IPS-18a (cell line): ENCODE measurements around the gene GPATCH8.
"Not testable (repeated sequence)": the region's sequence is repeated elsewhere in the genome, so short reads cannot be mapped to it uniquely, and the experiment has no call there.

Experiments used
- H3K27ac ChIP-seq: one replicate; pipeline ENCODE4 v1.5.1; 2013; ENCODE audit warnings: low read length
- H3K27me3 ChIP-seq: one replicate; pipeline ENCODE4 v1.6.1; 2013; ENCODE audit warnings: mild to moderate bottlenecking, low read length; ENCODE audit not compliant: control insufficient read depth, insufficient read depth
- H3K36me3 ChIP-seq: one replicate; pipeline ENCODE4 v1.6.1; 2013; ENCODE audit warnings: low read depth, low read length; ENCODE audit not compliant: control insufficient read depth
- H3K4me1 ChIP-seq: one replicate; pipeline ENCODE4 v1.6.1; 2013; ENCODE audit warnings: low read depth, low read length; ENCODE audit not compliant: control insufficient read depth
- H3K4me3 ChIP-seq: one replicate; pipeline ENCODE4 v1.5.1; 2013; ENCODE audit warnings: low read length
- H3K9ac ChIP-seq: one replicate; pipeline ENCODE4 v1.6.1; 2013; ENCODE audit warnings: mild to moderate bottlenecking, low read length, moderate library complexity
- H3K9me3 ChIP-seq: one replicate; pipeline ENCODE4 v1.6.1; 2013; ENCODE audit warnings: low read depth, low read length; ENCODE audit not compliant: control insufficient read depth

Gene GPATCH8

GRCh38 chr17:44518032-44518431 is 14.8 kb upstream of the GPATCH8 start:
- Histone ChIP-seq H3K36me3 (no peaks in the 10 kb centered on the region), H3K27ac (no peak overlapping the region), H3K4me1 (no peaks in the 10 kb centered on the region), H3K27me3 (no peaks in the 10 kb centered on the region), H3K9me3 (no peaks in the 10 kb centered on the region), H3K4me3 (no peak overlapping the region), H3K9ac (no peak overlapping the region)

- Histone ChIP-seq H3K4me3 (peak overlapping the region; percentile 52), H3K27ac (peak overlapping the region; percentile 91)
These were observed 8.3 kb upstream of the GPATCH8 start for GRCh38 chr17:44511241-44512134.

DNA sequence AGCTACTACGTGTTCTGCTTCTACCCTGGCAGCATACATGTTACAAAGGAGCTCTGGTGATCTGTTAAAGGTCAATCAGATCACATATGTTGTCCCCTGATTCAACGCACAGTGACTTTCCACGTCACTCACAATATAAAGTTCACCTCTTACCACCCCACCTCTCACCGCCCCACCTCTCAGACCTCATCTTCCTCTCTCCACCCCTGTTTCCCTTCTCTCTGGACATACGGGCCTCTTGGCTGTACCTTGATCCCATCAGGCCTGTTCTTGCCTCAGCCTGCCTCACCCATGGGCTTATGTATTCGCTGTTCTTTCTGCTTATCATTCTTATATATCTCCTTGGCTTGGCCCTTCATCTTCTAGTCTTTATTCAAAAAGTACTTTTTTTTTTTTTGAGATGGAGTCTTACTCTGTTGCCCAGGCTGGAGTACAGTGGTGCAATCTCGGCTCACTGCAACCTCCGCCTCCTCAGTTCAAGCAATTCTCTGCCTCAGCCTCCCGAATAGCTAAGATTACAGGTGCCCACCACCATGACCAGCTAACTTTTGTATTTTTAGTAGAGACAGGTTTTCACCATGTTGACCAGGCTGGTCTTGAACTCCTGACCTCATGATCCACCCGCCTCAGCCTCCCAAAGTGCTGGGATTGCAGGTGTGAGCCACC is 3.9 kb upstream of the GPATCH8 start:
- H3K4me1 ChIP-seq: peaks cover 17% of the 10 kb centered on the region
- not testable (repeated sequence) for H3K9ac ChIP-seq, H3K36me3 ChIP-seq, H3K4me3 ChIP-seq, H3K9me3 ChIP-seq, H3K27ac ChIP-seq, H3K27me3 ChIP-seq

More at GRCh38 chr17:44511241-44512134, 8.3 kb upstream of the GPATCH8 start:
- H3K9me3 ChIP-seq, H3K27me3 ChIP-seq, H3K36me3 ChIP-seq: not testable (repeated sequence)
- Histone ChIP-seq H3K9ac (peak overlapping the region; percentile 68), H3K4me1 (peaks cover 14% of the 10 kb centered on the region)

DNA sequence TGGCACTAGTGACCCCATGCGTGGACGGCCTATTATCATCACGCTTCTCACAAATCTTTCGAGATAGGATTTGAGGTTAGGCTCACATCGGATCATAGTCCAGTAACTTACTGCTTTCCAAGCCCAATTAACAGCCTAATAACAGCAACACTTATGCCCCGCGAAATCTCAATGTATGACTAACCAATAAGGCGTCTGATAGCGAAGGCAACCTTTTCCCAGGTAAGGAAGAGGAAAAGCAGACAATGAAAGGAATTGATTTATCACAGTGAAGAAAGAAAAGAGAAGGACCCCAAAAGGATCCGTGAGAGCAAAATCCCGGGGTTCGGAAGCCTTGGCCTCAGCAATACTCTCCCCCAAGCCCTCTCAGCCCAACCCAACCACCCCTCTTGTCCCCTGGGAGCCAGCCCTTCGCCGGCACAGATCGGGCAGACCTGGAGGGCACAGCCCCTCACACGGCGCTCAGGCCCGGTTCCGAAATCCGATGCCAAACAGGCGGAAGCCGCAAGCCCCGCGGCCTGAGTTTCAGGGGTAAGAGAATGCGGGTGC is 534 bp downstream of the GPATCH8 start:
- H3K4me3 ChIP-seq: peak overlapping the region; percentile 68
- H3K27me3 ChIP-seq: no peaks in the 10 kb centered on the region
- H3K4me1 ChIP-seq: peaks cover 7% of the 10 kb centered on the region
- H3K9me3 ChIP-seq: no peaks in the 10 kb centered on the region
- H3K27ac ChIP-seq: peak overlapping the region; percentile 85
- H3K9ac ChIP-seq: peak overlapping the region; percentile 94
- no peaks in the 10 kb centered on the region for H3K36me3 ChIP-seq

GRCh38 chr17:44501866-44502375 is 1.3 kb downstream of the GPATCH8 start:
- Histone ChIP-seq H3K36me3 (no peaks in the 10 kb centered on the region), H3K27me3 (no peaks in the 10 kb centered on the region), H3K4me3 (peak overlapping the region; percentile 68), H3K9me3 (no peaks in the 10 kb centered on the region), H3K9ac (peak overlapping the region; percentile 94), H3K27ac (no peak overlapping the region), H3K4me1 (peaks cover 7% of the 10 kb centered on the region)

DNA sequence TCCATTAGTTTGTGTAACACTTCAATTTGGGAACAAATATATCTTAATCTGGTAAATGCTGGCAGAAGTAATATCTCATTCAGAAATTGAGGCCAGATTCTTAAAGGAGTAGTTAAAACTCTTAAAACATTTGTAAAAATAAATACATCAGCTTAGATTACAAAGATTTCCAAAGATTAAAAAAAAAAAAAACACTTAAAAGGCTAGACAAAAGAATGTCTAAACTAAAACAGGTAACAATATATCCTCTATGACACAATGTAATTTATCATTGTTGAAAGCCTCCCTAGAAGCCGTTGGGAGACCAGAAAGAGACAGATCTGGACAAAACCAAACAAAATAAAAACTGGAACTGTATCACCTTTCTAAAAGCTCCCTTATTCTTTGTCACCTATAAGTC is 3.5 kb downstream of the GPATCH8 start:
- no peaks in the 10 kb centered on the region for H3K27me3 ChIP-seq
- no peak overlapping the region for H3K4me3 ChIP-seq
- H3K27ac ChIP-seq: no peak overlapping the region
- no peak overlapping the region for H3K9ac ChIP-seq
- no peaks in the 10 kb centered on the region for H3K9me3 ChIP-seq
- peaks cover 7% of the 10 kb centered on the region for H3K4me1 ChIP-seq
- no peaks in the 10 kb centered on the region for H3K36me3 ChIP-seq

DNA sequence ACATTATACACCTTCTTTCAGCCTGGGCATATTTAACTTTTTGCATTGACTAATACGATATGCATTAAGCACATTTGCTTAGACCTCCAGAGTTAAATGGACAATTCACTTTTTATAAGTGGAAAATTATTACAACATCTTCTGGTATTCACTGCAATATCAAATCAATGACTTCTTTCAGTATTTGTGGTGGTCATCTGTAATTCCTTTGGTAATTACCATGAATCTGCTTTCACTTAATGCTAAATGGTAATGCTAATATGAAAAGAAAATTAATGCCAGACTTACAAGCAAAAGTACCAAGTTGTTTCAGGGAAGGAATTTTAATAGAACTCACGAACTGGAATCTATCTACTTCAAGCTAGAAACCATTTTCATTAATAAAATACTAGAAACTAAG is 6.4 kb downstream of the GPATCH8 start:
- no peaks in the 10 kb centered on the region for H3K27me3 ChIP-seq
- H3K9me3 ChIP-seq: no peaks in the 10 kb centered on the region
- H3K36me3 ChIP-seq: no peaks in the 10 kb centered on the region
- H3K4me3 ChIP-seq: no peak overlapping the region
- H3K27ac ChIP-seq: no peak overlapping the region
- H3K4me1 ChIP-seq: no peaks in the 10 kb centered on the region
- no peak overlapping the region for H3K9ac ChIP-seq

DNA sequence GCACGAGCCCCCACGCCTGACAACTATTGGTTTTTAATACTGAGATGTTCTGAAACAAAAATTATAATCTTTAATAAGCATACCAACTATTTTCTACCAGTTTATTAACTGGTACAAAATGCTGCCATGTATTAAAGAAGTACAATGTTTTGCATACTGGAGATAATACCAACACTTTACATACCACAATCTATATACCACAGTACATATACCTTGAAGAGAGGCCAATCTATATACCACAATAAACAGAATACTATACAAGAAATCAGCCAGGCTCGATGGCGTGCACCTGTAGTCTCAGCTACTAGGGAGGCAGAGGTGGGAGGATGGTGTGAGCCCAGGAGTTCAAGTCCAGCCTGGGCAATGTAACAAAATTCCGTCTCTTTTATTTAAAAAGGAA is 9.9 kb downstream of the GPATCH8 start:
- H3K4me1 ChIP-seq: no peaks in the 10 kb centered on the region
- H3K27me3 ChIP-seq: no peaks in the 10 kb centered on the region
- no peak overlapping the region for H3K4me3 ChIP-seq
- H3K27ac ChIP-seq: no peak overlapping the region
- no peak overlapping the region for H3K9ac ChIP-seq
- H3K36me3 ChIP-seq: no peaks in the 10 kb centered on the region
- no peaks in the 10 kb centered on the region for H3K9me3 ChIP-seq

GRCh38 chr17:44492706-44493272 is 10.4 kb downstream of the GPATCH8 start:
- no peaks in the 10 kb centered on the region for H3K9me3 ChIP-seq
- H3K36me3 ChIP-seq: no peaks in the 10 kb centered on the region
- no peaks in the 10 kb centered on the region for H3K27me3 ChIP-seq
- H3K9ac ChIP-seq: no peak overlapping the region
- H3K27ac ChIP-seq: no peak overlapping the region
- no peaks in the 10 kb centered on the region for H3K4me1 ChIP-seq
- no peak overlapping the region for H3K4me3 ChIP-seq

GRCh38 chr17:44489581-44489980 is 13.6 kb downstream of the GPATCH8 start:
- H3K27ac ChIP-seq: no peak overlapping the region
- H3K36me3 ChIP-seq: no peaks in the 10 kb centered on the region
- no peaks in the 10 kb centered on the region for H3K4me1 ChIP-seq
- no peak overlapping the region for H3K4me3 ChIP-seq
- H3K27me3 ChIP-seq: no peaks in the 10 kb centered on the region
- no peaks in the 10 kb centered on the region for H3K9me3 ChIP-seq
- no peak overlapping the region for H3K9ac ChIP-seq

- no peak overlapping the region for H3K9ac ChIP-seq
- no peaks in the 10 kb centered on the region for H3K9me3 ChIP-seq
These were observed 16.0 kb downstream of the GPATCH8 start for GRCh38 chr17:44487170-44487569.

More at GRCh38 chr17:44487170-44487569, 16.0 kb downstream of the GPATCH8 start:
- Histone ChIP-seq H3K36me3 (no peaks in the 10 kb centered on the region), H3K27me3 (no peaks in the 10 kb centered on the region), H3K4me1 (no peaks in the 10 kb centered on the region), H3K4me3 (no peak overlapping the region), H3K27ac (no peak overlapping the region)
